Tibial nerve (tissue), 4 donors: ENCODE data around the gene TSHZ1.

ENCODE experiments used
- EP300 ChIP-seq, 2 donors: sonication (generic); formaldehyde crosslinking; IDR thresholded peaks; one replicate each; pipeline ENCODE4 v1.6.1; 2017; ENCODE audit warnings: antibody characterized with exemption in 2 of 2, mild to moderate bottlenecking in 1 of 2
- TF ChIP-seq, protein P1 (sequence below), 5 experiments: fragments of 200-600 bp in 3 of 5; fragments of 450-650 bp in 2 of 5; sonication (generic) in 3 of 5; IDR thresholded peaks; one replicate each; pipeline ENCODE4 v1.5.1; 2016 to 2019; ENCODE audit warnings: antibody characterized with exemption in 5 of 5, mild to moderate bottlenecking in 3 of 5, moderate library complexity in 2 of 5

DNA sequence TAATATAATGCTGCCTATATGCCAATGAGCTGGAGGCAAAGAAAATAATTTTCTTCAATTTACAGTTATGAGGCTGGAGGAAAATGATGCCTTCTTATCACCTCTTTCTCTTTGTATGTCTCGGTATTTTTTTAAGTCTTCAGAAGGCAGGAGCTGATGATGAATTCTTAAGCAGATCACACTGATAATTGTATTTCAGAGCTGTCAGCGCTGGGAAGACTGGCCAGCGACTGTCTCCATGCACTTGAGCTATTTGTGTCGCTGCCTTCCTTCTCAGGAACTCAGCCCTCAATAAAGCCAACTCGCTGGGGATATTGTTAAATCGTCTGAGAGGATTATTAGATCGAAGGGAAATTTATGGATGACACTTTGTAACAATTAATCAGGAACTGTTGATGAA, 42.0 kb upstream of the TSHZ1 start:
- TF ChIP-seq, protein P1, sequence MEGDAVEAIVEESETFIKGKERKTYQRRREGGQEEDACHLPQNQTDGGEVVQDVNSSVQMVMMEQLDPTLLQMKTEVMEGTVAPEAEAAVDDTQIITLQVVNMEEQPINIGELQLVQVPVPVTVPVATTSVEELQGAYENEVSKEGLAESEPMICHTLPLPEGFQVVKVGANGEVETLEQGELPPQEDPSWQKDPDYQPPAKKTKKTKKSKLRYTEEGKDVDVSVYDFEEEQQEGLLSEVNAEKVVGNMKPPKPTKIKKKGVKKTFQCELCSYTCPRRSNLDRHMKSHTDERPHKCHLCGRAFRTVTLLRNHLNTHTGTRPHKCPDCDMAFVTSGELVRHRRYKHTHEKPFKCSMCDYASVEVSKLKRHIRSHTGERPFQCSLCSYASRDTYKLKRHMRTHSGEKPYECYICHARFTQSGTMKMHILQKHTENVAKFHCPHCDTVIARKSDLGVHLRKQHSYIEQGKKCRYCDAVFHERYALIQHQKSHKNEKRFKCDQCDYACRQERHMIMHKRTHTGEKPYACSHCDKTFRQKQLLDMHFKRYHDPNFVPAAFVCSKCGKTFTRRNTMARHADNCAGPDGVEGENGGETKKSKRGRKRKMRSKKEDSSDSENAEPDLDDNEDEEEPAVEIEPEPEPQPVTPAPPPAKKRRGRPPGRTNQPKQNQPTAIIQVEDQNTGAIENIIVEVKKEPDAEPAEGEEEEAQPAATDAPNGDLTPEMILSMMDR (IDR thresholded peaks at IDR 0.05): no peak
- TF ChIP-seq EP300 (IDR thresholded peaks at IDR 0.05): no peak
